Chondrocyte (in vitro differentiated cells): ENCODE data around the gene MGAT4A. TPM values are rescaled to one million over a fixed set of nuclear protein-coding genes. Genes with fewer than 3 reads are reported as not detected.

ENCODE experiments used
- DNase-seq: peaks from one replicate; pipeline ENCODE4 v3.0.0; 2021; ENCODE audit warnings: mixed read lengths, low spot score
- H3K27ac Mint-ChIP-seq: one replicate; pipeline ENCODE4 v1.8.0; 2021; ENCODE audit warnings: mild to moderate bottlenecking, moderate library complexity, mixed read lengths; ENCODE audit not compliant: unreplicated experiment
- H3K27me3 Mint-ChIP-seq: 2 replicates; pipeline ENCODE4 v1.8.0; 2021; ENCODE audit warnings: low read depth, mixed read lengths
- H3K36me3 Mint-ChIP-seq: 2 replicates; pipeline ENCODE4 v1.8.0; 2021; ENCODE audit warnings: low read depth, mixed read lengths
- H3K4me1 Mint-ChIP-seq: 2 replicates; pipeline ENCODE4 v1.8.0; 2021; ENCODE audit warnings: low read depth, mild to moderate bottlenecking, mixed read lengths
- H3K4me3 Mint-ChIP-seq: one replicate; pipeline ENCODE4 v1.8.0; 2021; ENCODE audit warnings: mild to moderate bottlenecking, moderate library complexity, mixed read lengths; ENCODE audit not compliant: unreplicated experiment
- H3K9me3 Mint-ChIP-seq: 2 replicates; pipeline ENCODE4 v1.8.0; 2021; ENCODE audit warnings: low read depth, mixed read lengths
- CTCF ChIP-seq: fragments of 200-600 bp; sonication (generic); IDR thresholded peaks from 2 replicates; pipeline ENCODE4 v1.5.0; 2021; ENCODE audit warnings: antibody characterized with exemption, mild to moderate bottlenecking, moderate library complexity
- total RNA-seq: library from RNA; stranded (reverse); gene quantifications from 3 replicates; pipeline ENCODE4 v1.2.1, GENCODE V29; 2021

The MGAT4A gene
- total RNA-seq, 1 donor from 2014 or later, result 2.1 TPM

- Mint-ChIP-seq H3K9me3 (peaks cover 3% of the 10 kb centered on the region), H3K36me3 (peaks cover 10% of the 10 kb centered on the region), H3K4me1 (no peaks in the 10 kb centered on the region), H3K4me3 (no peak overlapping the region), H3K27me3 (no peaks in the 10 kb centered on the region), H3K27ac (no peak overlapping the region)
- DNase-seq, result no peak
- no peak for TF ChIP-seq CTCF
Measured at GRCh38 chr2:98589489-98589888, 141.4 kb downstream of the MGAT4A start.

GRCh38 chr2:98588880-98589431, 142.0 kb downstream of the MGAT4A start:
- H3K27ac Mint-ChIP-seq, result no peak overlapping the region
- H3K4me3 Mint-ChIP-seq, result no peak overlapping the region
- no peaks in the 10 kb centered on the region for H3K4me1 Mint-ChIP-seq
- H3K9me3 Mint-ChIP-seq, result peaks cover 2% of the 10 kb centered on the region
- TF ChIP-seq CTCF, result no peak
- peaks cover 10% of the 10 kb centered on the region for H3K36me3 Mint-ChIP-seq
- H3K27me3 Mint-ChIP-seq, result no peaks in the 10 kb centered on the region
- DNase-seq, result no peak

GRCh38 chr2:98586551-98587140, 144.3 kb downstream of the MGAT4A start:
- H3K36me3 Mint-ChIP-seq, result peaks cover 12% of the 10 kb centered on the region
- H3K27ac Mint-ChIP-seq, result no peak overlapping the region
- no peak for TF ChIP-seq CTCF
- H3K27me3 Mint-ChIP-seq, result no peaks in the 10 kb centered on the region
- no peak overlapping the region for H3K4me3 Mint-ChIP-seq
- H3K9me3 Mint-ChIP-seq, result no peaks in the 10 kb centered on the region
- H3K4me1 Mint-ChIP-seq, result no peaks in the 10 kb centered on the region
- DNase-seq, result no peak

GRCh38 chr2:98585386-98585785, 145.5 kb downstream of the MGAT4A start:
- H3K36me3 Mint-ChIP-seq, result peaks cover 12% of the 10 kb centered on the region
- DNase-seq, result no peak
- TF ChIP-seq CTCF, result no peak

GRCh38 chr2:98583816-98584618, 146.9 kb downstream of the MGAT4A start:
- no peak for TF ChIP-seq CTCF
- Mint-ChIP-seq H3K27ac (no peak overlapping the region), H3K9me3 (no peaks in the 10 kb centered on the region), H3K4me1 (no peaks in the 10 kb centered on the region), H3K36me3 (peaks cover 12% of the 10 kb centered on the region), H3K27me3 (no peaks in the 10 kb centered on the region), H3K4me3 (no peak overlapping the region)
- DNase-seq, result no peak

More at GRCh38 chr2:98585386-98585785, 145.5 kb downstream of the MGAT4A start:
- no peaks in the 10 kb centered on the region for H3K9me3 Mint-ChIP-seq
- H3K27ac Mint-ChIP-seq, result no peak overlapping the region
- H3K4me3 Mint-ChIP-seq, result no peak overlapping the region
- no peaks in the 10 kb centered on the region for H3K4me1 Mint-ChIP-seq
- H3K27me3 Mint-ChIP-seq, result no peaks in the 10 kb centered on the region
